K562 (cell line): Measurements from ENCODE around the gene ITPR1. TPM values are rescaled to one million over a fixed set of nuclear protein-coding genes. Genes with fewer than 3 reads are reported as not detected.

Source experiments
- FOXA3 ChIP-seq, 2 experiments: fragments of 450-650 bp in 1 of 2; sonication (generic) in 1 of 2; formaldehyde crosslinking; IDR thresholded peaks in 1 of 2; conservative IDR thresholded peaks in 1 of 2; 2 replicates each; pipeline versions ENCODE4 v1.4.0 to v1.8.0; 2020 to 2022; ENCODE audit warnings: mild to moderate bottlenecking in 2 of 2, missing genetic modification reagents in 1 of 2
- GABPB2 ChIP-seq: fragments of 250-450 bp; sonication (Bioruptor Pico); conservative IDR thresholded peaks from 2 replicates; pipeline ENCODE4 v1.5.1; 2021; ENCODE audit warnings: mild to moderate bottlenecking
- HIVEP1 ChIP-seq: fragments of 250-450 bp; sonication (Bioruptor Pico); IDR thresholded peaks from 2 replicates; pipeline ENCODE4 v1.4.0; 2020; ENCODE audit warnings: mild to moderate bottlenecking
- MAFG ChIP-seq: fragments of 450-650 bp; conservative IDR thresholded peaks from 2 replicates; pipeline ENCODE4 v1.6.1; 2016; ENCODE audit warnings: missing genetic modification characterization, missing compliant biosample characterization
- MECOM ChIP-seq: fragments of 250-450 bp; sonication (Bioruptor Pico); IDR thresholded peaks from 2 replicates; pipeline ENCODE4 v1.8.0; 2022; ENCODE audit warnings: inconsistent platforms
- NFE2L1 ChIP-seq: fragments of 450-650 bp; IDR thresholded peaks from 2 replicates; pipeline ENCODE4 v1.6.1; 2016; ENCODE audit warnings: missing genetic modification characterization, low read depth, mild to moderate bottlenecking, missing compliant biosample characterization, moderate library complexity, borderline replicate concordance
- NR2C2 ChIP-seq, 2 experiments: fragments of 200-800 bp in 1 of 2; sonication (Bioruptor generic) in 1 of 2; sonication (generic) in 1 of 2; formaldehyde crosslinking in 1 of 2; IDR thresholded peaks; 2 replicates each; pipeline versions ENCODE4 v1.6.1 to v1.8.0; 2016 to 2022; ENCODE audit warnings: mild to moderate bottlenecking in 1 of 2, missing compliant biosample characterization in 1 of 2, missing genetic modification characterization in 1 of 2, missing genetic modification reagents in 1 of 2
- PTTG1 ChIP-seq: fragments of 450-650 bp; IDR thresholded peaks from 2 replicates; pipeline ENCODE4 v1.6.1; 2016; ENCODE audit warnings: low read depth, mild to moderate bottlenecking, missing genetic modification characterization, missing compliant biosample characterization
- ZNF165 ChIP-seq: fragments of 250-450 bp; sonication (Bioruptor Pico); IDR thresholded peaks from 2 replicates; pipeline ENCODE4 v1.4.0; 2020; ENCODE audit warnings: borderline replicate concordance
- ZNF311 ChIP-seq: fragments of 250-450 bp; sonication (Bioruptor Pico); IDR thresholded peaks from 2 replicates; pipeline ENCODE4 v1.4.0; 2020; ENCODE audit warnings: mild to moderate bottlenecking, moderate library complexity
- polyA plus RNA-seq, 8 experiments: library from polyadenylated mRNA; depleted of rRNA in 4 of 8; stranded (reverse) in 5 of 8; unstranded in 3 of 8; fragments of >200 nt; fragmentation: Nextera tagmentation in 2 of 8; fragmentation: Illumina TruSeq in 1 of 8; extraction: Ambion mirVana in 2 of 8; extraction: Trizol in 1 of 8; gene quantifications; 2 replicates each; pipeline versions ENCODE4 v1.2.1 to v1.2.3, GENCODE V29; 2011 to 2014; ENCODE audit warnings: inconsistent platforms in 1 of 8, missing spikeins in 1 of 8
- total RNA-seq, 7 experiments: library from RNA; depleted of rRNA in 6 of 7; stranded (reverse); fragments of >200 nt in 6 of 7; fragmentation: Illumina TruSeq in 2 of 7; extraction: Trizol in 2 of 7; gene quantifications; 2 replicates each; pipeline versions ENCODE4 v1.2.1 to v1.2.3, GENCODE V29; 2011 to 2021; ENCODE audit warnings: low replicate concordance in 1 of 7
- TF ChIP-seq, protein P1 (sequence below): IDR thresholded peaks from 3 replicates; pipeline ENCODE4 v1.6.1; 2011; ENCODE audit warnings: borderline replicate concordance, mild to moderate bottlenecking, moderate library complexity; ENCODE audit not compliant: insufficient read length; ENCODE audit errors: extremely low read depth
- TF ChIP-seq, protein P2 (sequence below): fragments of 450-650 bp; conservative IDR thresholded peaks from 2 replicates; pipeline ENCODE4 v1.6.1; 2016; ENCODE audit warnings: missing genetic modification characterization, low read depth, mild to moderate bottlenecking, missing compliant biosample characterization, moderate library complexity
- TF ChIP-seq, protein P3 (sequence below): fragments of 450-650 bp; IDR thresholded peaks from one replicate; pipeline ENCODE4 v1.6.1; 2018; ENCODE audit warnings: mild to moderate bottlenecking, moderate library complexity; ENCODE audit not compliant: partially characterized antibody
- TF ChIP-seq, protein P4 (sequence below): fragments of 450-650 bp; IDR thresholded peaks from 2 replicates; pipeline ENCODE4 v1.6.1; 2017; ENCODE audit warnings: antibody characterized with exemption, mild to moderate bottlenecking
- TF ChIP-seq, protein P5 (sequence below), 2 experiments: fragments of 250-450 bp in 1 of 2; fragments of 450-650 bp in 1 of 2; sonication (Bioruptor Pico) in 1 of 2; IDR thresholded peaks; 2 replicates each; pipeline versions ENCODE4 v1.6.1 to v1.8.0; 2016 to 2021; ENCODE audit warnings: mild to moderate bottlenecking in 2 of 2, moderate library complexity in 2 of 2, missing compliant biosample characterization in 1 of 2, missing genetic modification characterization in 1 of 2

The ITPR1 gene
- total and polyA plus RNA-seq, 9 of the 15 experiments (the other 6 are each of a cell fraction or from before 2014, with no cell fraction given), result 22.4 to 40.0 (median 27.4) TPM

DNA sequence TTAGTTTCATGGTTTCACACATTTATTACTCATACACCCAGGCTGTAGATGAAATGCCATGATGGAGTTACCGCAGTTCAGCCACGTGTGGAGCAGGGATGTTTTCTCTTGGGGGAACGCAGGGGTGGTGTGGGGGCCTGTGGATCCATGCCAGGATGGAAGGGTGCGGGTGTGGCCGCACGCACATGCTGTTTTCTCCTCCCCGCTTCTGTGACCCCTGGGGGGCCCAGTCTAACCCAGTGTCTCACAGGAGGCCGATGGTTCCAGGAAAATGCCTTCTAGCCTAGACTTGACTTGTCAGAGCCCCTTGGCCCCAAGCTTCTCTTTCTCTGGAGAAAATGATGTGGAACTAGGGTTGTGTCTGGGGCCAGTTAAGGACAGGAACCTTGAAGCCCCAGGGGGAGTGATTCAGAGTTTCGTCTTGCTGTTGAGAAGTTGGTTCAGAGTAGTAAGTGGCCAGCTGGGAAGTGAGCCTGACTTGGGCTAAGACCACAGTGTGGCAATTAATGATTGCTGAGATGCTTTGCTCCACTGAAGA lies 245.7 kb downstream of the ITPR1 start (continued):
- TF ChIP-seq, protein P1, sequence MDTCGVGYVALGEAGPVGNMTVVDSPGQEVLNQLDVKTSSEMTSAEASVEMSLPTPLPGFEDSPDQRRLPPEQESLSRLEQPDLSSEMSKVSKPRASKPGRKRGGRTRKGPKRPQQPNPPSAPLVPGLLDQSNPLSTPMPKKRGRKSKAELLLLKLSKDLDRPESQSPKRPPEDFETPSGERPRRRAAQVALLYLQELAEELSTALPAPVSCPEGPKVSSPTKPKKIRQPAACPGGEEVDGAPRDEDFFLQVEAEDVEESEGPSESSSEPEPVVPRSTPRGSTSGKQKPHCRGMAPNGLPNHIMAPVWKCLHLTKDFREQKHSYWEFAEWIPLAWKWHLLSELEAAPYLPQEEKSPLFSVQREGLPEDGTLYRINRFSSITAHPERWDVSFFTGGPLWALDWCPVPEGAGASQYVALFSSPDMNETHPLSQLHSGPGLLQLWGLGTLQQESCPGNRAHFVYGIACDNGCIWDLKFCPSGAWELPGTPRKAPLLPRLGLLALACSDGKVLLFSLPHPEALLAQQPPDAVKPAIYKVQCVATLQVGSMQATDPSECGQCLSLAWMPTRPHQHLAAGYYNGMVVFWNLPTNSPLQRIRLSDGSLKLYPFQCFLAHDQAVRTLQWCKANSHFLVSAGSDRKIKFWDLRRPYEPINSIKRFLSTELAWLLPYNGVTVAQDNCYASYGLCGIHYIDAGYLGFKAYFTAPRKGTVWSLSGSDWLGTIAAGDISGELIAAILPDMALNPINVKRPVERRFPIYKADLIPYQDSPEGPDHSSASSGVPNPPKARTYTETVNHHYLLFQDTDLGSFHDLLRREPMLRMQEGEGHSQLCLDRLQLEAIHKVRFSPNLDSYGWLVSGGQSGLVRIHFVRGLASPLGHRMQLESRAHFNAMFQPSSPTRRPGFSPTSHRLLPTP, result no peak
- TF ChIP-seq PTTG1 (peak; percentile 82), HIVEP1 (CRISPR knock-in tag) (peak; percentile 87), ZNF165 (CRISPR knock-in tag) (peak; percentile 32; the same call in 1 of the 2 replicates), ZNF311 (peak; percentile 93), GABPB2 (no peak), FOXA3 (CRISPR knock-in tag; conservative IDR thresholded peaks at IDR 0.05 in 1 of 2, IDR thresholded peaks at IDR 0.05 in 1 of 2) (0 out of 4 replicates have a peak, but pooled peaks of 1 of the 2 experiments have one; percentile 6), MECOM (CRISPR knock-in tag) (peak; percentile 76; the same call in 1 of the 2 replicates), MAFG (tag) (no peak), NFE2L1 (tag) (peak; percentile 11; the same call in 1 of the 2 replicates), NR2C2 (CRISPR knock-in tag; IDR thresholded peaks at IDR 0.05) (no peak), NR2C2 (tag; IDR thresholded peaks at IDR 0.05) (0 out of 2 replicates have a peak, but pooled peaks have one; percentile 5)
- TF ChIP-seq, protein P2, sequence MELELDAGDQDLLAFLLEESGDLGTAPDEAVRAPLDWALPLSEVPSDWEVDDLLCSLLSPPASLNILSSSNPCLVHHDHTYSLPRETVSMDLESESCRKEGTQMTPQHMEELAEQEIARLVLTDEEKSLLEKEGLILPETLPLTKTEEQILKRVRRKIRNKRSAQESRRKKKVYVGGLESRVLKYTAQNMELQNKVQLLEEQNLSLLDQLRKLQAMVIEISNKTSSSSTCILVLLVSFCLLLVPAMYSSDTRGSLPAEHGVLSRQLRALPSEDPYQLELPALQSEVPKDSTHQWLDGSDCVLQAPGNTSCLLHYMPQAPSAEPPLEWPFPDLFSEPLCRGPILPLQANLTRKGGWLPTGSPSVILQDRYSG (tag), result peak; percentile 92
- TF ChIP-seq, protein P3, sequence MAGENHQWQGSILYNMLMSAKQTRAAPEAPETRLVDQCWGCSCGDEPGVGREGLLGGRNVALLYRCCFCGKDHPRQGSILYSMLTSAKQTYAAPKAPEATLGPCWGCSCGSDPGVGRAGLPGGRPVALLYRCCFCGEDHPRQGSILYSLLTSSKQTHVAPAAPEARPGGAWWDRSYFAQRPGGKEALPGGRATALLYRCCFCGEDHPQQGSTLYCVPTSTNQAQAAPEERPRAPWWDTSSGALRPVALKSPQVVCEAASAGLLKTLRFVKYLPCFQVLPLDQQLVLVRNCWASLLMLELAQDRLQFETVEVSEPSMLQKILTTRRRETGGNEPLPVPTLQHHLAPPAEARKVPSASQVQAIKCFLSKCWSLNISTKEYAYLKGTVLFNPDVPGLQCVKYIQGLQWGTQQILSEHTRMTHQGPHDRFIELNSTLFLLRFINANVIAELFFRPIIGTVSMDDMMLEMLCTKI, result no peak
- TF ChIP-seq, protein P4, sequence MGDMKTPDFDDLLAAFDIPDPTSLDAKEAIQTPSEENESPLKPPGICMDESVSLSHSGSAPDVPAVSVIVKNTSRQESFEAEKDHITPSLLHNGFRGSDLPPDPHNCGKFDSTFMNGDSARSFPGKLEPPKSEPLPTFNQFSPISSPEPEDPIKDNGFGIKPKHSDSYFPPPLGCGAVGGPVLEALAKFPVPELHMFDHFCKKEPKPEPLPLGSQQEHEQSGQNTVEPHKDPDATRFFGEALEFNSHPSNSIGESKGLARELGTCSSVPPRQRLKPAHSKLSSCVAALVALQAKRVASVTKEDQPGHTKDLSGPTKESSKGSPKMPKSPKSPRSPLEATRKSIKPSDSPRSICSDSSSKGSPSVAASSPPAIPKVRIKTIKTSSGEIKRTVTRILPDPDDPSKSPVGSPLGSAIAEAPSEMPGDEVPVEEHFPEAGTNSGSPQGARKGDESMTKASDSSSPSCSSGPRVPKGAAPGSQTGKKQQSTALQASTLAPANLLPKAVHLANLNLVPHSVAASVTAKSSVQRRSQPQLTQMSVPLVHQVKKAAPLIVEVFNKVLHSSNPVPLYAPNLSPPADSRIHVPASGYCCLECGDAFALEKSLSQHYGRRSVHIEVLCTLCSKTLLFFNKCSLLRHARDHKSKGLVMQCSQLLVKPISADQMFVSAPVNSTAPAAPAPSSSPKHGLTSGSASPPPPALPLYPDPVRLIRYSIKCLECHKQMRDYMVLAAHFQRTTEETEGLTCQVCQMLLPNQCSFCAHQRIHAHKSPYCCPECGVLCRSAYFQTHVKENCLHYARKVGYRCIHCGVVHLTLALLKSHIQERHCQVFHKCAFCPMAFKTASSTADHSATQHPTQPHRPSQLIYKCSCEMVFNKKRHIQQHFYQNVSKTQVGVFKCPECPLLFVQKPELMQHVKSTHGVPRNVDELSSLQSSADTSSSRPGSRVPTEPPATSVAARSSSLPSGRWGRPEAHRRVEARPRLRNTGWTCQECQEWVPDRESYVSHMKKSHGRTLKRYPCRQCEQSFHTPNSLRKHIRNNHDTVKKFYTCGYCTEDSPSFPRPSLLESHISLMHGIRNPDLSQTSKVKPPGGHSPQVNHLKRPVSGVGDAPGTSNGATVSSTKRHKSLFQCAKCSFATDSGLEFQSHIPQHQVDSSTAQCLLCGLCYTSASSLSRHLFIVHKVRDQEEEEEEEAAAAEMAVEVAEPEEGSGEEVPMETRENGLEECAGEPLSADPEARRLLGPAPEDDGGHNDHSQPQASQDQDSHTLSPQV, result peak; percentile 96
- TF ChIP-seq, protein P5, sequence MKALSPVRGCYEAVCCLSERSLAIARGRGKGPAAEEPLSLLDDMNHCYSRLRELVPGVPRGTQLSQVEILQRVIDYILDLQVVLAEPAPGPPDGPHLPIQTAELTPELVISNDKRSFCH (CRISPR knock-in tag; IDR thresholded peaks at IDR 0.05), result no peak
- TF ChIP-seq, protein P5 (tag; IDR thresholded peaks at IDR 0.05), result peak; percentile 65; the same call in 1 of the 2 replicates
